GM18519 (cell line): ENCODE measurements around the gene CUL5.
A peak's percentile ranks its signal among the peaks of the same experiment; 100 is the strongest.
"Not testable (repeated sequence)": the region's sequence is repeated elsewhere in the genome, so short reads cannot be mapped to it uniquely, and the experiment has no call there.

Source experiments
- ATAC-seq: cut with Tn5 transposase; IDR thresholded peaks from one replicate; pipeline ENCODE4 v1.9.1; 2021; ENCODE audit warnings: mild to moderate bottlenecking, moderate library complexity; ENCODE audit not compliant: unreplicated experiment, low FRiP score

The CUL5 gene

DNA sequence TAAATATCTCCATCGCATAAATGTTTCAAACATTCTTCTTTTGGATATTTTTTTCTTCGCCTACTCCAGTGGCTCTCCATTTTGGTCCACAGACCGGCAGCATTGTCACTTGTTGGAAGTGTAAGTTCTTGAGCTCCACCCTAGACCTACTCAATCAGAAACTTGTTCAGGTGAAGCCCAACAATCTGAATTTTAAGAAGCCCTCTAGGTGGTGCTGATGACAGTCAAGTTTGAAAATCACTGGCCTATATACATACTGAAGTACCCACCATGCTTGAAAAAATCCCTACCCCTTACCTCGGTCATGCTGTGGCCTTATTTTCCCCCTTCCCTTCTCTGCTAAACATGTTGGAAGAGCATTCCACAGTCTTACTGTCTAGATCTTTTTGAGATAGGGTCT, 102.4 kb downstream of the CUL5 start:
- no peak for ATAC-seq

DNA sequence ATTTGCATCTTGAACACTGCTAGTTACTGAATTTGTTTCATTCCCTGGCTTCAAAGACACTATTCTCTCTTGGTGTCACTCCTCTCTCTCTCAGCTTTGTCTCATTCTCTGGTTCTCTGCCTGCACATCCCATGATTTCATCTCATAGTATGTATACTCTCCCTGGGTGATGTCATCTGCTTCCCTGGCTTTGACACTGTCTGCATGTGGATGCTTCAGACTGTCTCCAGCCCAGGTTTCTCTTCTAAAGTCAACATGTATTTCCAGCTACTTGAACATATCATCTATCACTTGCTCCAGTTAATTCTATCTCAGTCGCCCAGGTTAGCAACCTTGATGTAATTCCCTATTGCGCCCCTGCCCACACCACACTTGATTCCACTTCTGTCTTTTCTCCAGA, 103.4 kb downstream of the CUL5 start:
- ATAC-seq: no peak

DNA sequence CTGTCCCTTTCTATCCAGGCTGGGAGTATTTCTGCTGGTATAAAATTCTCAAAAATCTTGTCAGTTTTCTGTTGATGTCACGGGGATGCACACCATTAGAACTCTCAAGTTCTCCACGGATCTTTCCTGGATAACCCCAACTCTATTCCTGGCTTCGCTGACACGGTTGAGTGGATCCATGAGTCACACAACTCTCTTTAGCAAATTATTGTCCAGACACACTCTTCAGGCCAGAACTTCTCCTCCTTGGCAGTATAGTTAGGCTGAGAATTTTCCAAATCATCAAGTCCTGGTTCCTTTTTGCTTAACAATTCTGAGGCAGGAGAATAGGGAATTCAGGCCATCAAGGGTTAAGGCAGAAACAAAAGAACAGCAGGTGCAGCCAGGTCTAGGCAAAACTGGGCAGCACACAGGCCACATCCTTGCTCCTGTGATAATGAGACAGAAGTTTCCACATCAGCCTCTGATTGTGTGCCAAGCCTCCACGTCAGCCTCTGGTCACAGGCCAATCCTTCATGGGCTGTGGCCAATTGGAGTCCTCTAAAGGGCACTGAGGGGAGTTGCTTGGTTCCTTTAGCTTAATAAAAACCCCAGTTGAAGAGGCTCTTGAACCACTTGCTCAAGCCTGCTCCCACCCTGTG, 106.9 kb downstream of the CUL5 start:
- no peak for ATAC-seq

DNA sequence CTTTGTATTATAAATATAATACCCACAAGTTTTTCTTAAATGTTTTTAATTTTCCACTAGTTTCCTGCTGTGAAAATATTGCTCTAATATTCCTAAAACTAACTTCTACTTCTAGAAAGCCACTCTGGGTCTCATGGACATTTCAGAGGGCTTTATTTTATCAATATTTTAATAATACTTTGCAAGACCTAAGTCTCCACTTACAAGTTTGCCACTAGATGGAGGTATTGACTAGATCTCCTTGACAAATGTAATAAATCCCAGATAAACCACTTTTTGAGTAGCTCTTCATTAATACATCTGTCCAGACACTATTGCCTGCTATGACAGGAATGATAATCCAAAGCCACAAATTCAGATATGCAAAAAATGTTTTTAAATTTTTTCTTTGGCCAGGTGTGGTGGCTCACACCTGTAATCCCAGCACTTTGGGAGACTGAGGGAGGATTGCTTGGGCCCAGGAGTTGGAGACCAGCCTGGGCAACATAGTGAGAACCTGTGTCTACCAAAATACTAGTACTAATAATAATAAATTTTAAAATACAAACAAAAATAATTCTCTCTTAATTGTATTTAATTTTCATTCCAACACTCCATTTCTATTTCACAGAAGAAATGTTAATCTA, 109.2 kb downstream of the CUL5 start:
- no peak for ATAC-seq

DNA sequence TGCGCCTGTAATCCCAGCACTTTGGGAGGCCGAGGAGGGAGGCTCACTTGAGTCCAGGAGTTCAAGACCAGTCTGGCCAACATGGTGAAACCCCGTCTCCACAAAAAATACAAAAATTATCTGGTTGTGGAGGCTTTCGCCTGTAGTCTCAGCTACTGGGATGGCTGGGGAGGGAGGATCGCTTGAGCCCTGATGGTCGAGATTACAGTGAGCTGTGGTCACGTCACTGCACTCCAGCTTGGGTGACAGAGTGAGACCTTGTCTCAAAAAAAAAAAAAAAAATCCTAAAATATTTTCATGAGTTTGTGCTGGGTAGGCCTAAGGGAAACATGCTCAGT, 112.2 kb downstream of the CUL5 start:
- not testable (repeated sequence) for ATAC-seq

DNA sequence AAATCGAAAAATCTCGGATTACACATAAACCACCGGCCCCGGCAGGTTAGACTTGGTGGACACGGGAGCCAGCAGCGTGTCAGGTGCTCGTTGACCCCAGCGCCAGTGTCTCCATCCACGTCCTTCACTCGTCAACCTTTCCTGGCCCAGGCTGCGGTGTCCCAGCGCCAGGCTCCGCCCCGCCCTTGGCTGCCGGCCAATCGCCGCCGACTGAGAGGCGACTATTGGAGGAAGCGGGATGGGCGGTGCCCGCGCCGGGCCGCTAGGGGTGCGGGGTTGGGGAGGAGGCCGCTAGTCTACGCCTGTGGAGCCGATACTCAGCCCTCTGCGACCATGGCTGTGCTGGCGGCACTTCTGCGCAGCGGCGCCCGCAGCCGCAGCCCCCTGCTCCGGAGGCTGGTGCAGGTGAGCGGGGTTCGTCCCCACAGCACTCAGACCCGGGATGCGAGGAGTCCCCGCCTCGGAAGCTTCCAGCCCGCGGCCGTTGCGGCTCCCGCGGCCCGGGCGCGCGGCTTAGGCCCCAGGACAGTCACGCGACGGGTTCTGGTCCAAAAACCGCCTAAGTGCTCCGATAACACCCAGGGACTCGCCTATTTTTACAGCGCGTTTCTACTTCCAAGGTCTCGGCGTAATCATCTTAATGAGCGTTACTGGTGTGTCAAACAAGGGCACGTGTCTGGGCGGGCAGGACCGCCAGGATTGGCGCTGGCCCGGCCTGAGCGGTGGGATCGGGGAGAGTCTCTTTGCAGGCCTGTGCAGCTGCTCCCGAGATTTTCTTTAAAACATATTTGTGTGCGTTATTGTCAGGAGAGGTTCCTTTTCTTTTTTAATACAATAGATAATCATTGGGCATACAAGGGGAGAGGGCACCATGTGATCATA, 112.8 kb downstream of the CUL5 start, which contains the start of gene ACAT1:
Gene ACAT1, plus strand, starts transcription at position 294 of the 882 bp plus-strand sequence. Its CDS starts 40 bp downstream, at position 334.
- ATAC-seq: peak; percentile 93

DNA sequence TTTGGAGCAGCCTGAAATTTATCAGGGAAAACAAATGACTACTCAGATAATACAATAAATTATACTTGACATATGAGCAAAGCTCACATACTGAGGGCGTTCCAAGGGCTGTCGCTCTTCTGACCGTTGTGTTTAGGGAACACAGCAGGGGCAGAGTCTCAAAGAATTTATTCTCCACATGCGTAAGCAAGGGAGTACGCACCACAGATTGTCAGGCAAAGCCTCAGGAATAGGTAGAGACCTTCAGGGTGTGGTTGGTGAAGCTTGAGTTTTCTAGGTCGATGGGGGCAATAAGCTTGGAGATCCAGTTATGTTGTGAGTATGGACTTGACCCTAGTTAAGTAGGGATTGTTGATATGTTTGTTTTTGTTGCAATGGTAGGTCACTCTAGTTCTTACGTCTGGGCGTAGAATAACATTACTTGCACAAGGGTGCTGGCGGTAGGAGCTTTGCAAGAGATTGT, 113.5 kb downstream of the CUL5 start:
- ATAC-seq: no peak

DNA sequence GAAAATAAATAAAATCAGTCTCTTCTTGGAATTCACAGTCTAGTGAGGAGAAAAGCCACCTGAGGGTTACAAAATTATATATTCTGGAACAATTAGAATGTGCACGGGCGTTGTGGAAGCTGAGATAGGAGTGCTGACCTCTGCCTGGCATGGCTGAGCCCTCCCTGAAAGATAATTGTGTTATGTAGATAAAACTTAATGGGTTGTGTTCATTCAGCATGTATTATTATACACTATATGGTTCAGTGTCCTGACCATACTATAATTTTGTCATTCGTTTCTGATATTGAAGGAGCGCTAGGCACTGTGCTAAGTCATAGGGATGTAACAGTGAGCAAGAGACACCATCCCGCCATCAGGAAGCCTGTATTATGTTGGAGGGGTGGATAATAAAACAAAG, 116.4 kb downstream of the CUL5 start:
- no peak for ATAC-seq

DNA sequence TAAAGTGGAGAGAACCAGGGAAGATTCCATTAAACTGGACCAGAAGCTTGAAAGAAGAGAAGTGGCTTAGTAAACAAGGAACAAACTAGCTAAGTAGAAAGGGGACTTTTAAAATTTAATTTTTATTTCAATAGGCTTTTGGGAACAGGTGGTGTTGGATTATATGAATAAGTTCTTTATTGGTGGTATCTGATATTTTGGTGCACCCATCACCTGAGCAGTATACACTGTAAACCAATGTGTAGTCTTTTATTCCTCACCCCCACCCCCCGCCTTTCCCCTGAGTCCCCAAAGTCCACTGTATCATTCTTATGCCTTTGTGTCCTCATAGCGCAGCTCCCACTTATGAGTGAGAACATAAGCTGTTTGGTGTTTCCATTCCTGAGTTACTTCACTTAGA, 120.1 kb downstream of the CUL5 start:
- ATAC-seq: no peak

DNA sequence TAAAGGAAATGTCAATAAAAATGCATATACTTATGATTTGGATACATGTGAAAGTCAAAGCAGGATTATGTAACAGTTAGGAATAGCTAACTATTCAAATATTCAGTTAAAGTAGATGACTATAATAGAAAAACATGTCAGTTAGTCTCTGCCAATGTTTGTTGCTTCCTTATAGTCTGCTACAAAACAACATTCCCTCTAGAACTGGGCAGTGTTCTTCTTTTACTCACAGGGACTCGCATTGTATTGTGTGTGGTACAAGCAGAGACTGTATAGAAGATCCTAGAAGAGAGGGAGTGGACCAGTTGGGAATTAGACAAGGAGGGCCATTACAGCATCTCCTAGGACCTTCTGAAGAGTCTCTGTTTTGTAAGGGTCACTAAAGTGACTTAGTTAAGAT, 123.3 kb downstream of the CUL5 start:
- no peak for ATAC-seq

DNA sequence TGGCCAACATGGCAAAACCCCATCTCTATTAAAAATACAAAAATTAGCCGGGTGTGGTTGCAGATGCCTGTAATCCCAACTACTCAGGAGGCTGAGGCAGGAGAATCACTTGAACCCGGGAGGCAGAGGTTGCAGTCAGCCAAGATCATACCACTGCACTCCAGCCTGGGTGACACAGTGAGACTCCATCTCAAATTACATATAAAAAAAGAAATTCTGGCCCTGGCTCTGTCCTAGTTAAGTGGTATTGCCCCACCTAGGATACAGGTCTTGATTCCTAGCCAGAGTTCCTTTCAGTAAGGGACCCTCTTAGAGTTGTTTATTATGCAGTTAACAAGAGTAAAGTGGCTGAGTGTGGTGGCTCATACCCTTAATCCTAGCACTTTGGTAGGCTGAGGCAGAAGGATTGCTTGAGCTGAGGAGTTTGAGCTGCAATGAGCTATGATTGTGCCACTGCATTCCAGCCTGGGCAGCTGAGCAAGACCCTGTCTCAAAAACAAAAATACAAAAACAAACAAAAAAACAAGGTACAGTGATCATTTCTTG, 124.4 kb downstream of the CUL5 start:
- ATAC-seq: not testable (repeated sequence)

DNA sequence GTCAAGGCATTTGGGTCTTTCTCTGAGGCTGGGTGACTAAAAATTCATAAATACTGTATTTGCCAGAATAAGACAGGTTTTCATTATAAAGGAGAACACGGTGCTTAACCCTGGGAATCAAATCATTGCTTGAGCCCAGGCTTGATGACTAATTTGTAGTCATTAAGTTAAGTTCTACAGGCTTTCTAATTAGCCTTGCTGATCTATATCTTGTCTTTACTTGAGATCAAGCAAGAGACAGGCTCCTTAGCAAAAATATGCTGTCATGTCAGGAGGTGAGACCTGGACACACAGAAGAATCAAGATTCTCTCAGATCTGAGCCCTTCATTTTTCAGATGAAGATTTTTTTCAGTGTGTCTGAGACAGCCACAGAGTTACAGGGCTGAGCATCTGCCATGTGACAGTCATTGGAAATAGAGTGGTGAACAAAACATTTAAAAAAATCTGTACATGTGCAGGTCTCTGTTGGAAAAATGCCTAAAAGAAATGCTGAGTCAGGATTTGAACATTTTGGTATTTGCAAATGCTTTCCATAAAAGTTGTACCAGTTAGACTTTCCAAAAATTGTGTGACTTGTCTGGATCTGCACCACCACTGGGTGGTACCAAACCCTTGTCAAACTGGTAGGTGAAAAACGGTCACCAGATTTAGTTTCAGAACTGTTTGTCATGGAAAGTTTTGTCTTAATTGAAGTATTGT, 127.3 kb downstream of the CUL5 start:
- ATAC-seq: peak; percentile 52

DNA sequence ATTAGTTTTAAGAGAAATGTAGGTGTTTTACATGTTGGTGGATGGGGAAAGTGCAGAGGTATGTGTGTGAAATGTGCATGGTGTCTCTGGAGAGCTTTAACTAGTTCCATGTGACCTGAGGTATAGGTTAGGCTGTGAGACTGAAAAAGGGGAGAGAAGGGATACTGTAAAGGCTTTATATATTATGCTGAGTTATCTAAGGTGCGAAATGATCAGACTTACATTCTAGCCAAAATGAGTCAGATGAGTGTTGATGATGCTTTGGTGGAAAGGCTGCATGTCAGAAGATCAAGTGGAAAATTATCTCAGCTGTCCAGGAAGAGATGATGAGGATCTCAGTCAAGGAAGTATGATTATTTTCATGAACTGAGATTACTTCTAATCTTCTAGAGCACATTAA, 128.5 kb downstream of the CUL5 start:
- no peak for ATAC-seq

DNA sequence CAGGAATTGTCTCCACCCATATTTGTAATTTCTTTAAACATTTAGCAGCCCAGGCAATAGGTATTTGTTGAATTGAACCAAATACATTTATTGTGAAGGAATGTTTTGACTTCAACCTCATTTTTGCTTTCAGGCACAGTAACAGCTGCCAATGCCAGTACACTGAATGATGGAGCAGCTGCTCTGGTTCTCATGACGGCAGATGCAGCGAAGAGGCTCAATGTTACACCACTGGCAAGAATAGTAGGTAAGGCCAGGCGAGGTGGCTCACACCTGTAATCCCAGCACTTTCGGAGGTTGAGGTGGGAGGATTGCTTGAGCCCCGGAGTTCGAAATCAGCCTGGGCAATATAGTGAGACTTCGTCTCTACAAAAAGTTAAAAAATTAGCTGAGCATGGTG, 133.6 kb downstream of the CUL5 start:
- no peak for ATAC-seq

DNA sequence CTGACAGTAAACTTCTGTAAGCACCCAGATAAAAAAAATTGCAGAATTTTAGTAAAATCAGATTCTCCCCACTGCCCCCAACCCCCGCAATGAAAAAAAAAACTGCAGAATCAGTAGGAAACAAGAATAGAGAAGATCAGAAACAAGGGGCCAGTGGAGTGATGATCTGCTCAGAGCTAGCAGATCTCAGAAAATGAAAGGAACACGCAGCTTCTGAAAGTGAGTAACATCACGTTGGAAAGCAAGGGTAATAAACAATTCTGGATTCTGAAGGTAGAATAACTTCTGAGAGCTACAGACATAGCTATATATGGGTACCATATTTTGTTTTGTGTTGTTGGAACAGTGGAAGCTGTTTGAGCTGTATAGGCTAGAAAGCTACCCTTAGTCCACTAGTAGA, 135.9 kb downstream of the CUL5 start:
- ATAC-seq: no peak

DNA sequence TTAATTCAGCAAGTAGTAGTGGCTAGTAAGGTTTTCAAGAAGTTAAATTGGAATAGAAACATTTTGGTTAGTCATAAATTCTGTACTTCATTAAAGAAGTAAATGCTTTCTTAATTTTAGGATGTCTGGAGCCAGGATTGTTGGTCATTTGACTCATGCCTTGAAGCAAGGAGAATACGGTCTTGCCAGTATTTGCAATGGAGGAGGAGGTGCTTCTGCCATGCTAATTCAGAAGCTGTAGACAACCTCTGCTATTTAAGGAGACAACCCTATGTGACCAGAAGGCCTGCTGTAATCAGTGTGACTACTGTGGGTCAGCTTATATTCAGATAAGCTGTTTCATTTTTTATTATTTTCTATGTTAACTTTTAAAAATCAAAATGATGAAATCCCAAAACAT, 138.5 kb downstream of the CUL5 start:
- ATAC-seq: no peak

DNA sequence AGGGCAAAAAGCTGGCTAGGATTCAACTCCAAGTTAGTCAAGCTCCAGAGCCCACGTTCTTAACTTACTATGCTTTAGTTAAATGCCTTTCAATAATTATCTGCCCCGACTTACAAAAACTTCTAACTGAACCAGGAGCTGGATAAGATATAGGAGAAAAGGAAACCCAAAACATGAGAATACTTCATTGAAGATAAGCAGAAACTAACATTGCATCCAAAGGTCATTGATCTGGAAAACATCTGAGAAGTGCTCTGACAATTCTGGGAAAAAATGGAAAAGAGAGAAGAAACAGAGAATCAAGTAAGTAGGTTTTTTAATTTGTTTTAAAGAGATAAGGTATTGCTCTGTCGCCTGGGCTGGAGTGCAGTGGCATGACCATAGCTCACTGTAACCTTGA, 139.9 kb downstream of the CUL5 start:
- no peak for ATAC-seq

DNA sequence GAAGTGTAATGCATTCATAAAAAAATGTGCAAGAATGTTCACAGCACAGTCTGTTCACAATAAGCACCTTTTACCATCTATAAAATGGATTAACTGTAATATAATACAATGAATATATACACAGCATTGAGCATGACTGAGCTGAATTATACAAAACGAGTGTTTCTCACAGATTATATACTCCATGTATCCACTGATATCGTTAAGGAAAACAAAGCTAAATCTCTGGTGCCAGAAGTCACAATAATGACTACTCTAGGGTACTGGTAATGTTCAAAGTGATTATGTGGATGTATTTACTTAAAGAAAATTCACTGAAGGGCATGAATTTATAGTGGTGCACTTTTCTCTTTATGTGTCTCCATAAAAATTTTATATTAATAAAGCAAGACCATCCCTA, 145.9 kb downstream of the CUL5 start:
- no peak for ATAC-seq
